Endothelial cell (in vitro differentiated cells): ENCODE measurements around the gene HMGN2. TPM values are rescaled to one million over a fixed set of nuclear protein-coding genes. Genes with fewer than 3 reads are reported as not detected.

Experiments used
- DNase-seq: peaks from one replicate; pipeline ENCODE4 v3.0.0; 2021; ENCODE audit warnings: low spot score
- H3K27ac Mint-ChIP-seq: one replicate; pipeline ENCODE4 v1.8.0; 2021; ENCODE audit warnings: mixed read lengths, inconsistent platforms; ENCODE audit not compliant: unreplicated experiment
- H3K27me3 Mint-ChIP-seq: one replicate; pipeline ENCODE4 v1.8.0; 2021; ENCODE audit warnings: mild to moderate bottlenecking, moderate library complexity, mixed read lengths, inconsistent platforms; ENCODE audit not compliant: unreplicated experiment
- H3K36me3 Mint-ChIP-seq: one replicate; pipeline ENCODE4 v1.8.0; 2021; ENCODE audit warnings: mild to moderate bottlenecking, low read depth, mixed read lengths, inconsistent platforms; ENCODE audit not compliant: unreplicated experiment
- H3K4me1 Mint-ChIP-seq: one replicate; pipeline ENCODE4 v1.8.0; 2021; ENCODE audit warnings: mild to moderate bottlenecking, mixed read lengths, inconsistent platforms; ENCODE audit not compliant: unreplicated experiment
- H3K4me3 Mint-ChIP-seq: one replicate; pipeline ENCODE4 v1.8.0; 2021; ENCODE audit warnings: mild to moderate bottlenecking, mixed read lengths, inconsistent platforms; ENCODE audit not compliant: unreplicated experiment
- H3K9me3 Mint-ChIP-seq: one replicate; pipeline ENCODE4 v1.8.0; 2021; ENCODE audit warnings: mixed read lengths, inconsistent platforms; ENCODE audit not compliant: unreplicated experiment
- total RNA-seq: library from RNA; stranded (reverse); fragmentation: NEBNext Ultra II Directional; extraction: Animal tissue kit (Norgen Biotek cat#: 25700); gene quantifications from one replicate; pipeline ENCODE4 v1.2.1, GENCODE V29; 2021; ENCODE audit not compliant: unreplicated experiment
- TF ChIP-seq, protein P1 (sequence below): fragments of 200-600 bp; sonication (generic); IDR thresholded peaks from one replicate; pipeline ENCODE4 v1.5.0; 2021; ENCODE audit warnings: antibody characterized with exemption; ENCODE audit not compliant: unreplicated experiment

HMGN2 gene
- total RNA-seq, 1 donor from 2014 or later, result 171 TPM

DNA sequence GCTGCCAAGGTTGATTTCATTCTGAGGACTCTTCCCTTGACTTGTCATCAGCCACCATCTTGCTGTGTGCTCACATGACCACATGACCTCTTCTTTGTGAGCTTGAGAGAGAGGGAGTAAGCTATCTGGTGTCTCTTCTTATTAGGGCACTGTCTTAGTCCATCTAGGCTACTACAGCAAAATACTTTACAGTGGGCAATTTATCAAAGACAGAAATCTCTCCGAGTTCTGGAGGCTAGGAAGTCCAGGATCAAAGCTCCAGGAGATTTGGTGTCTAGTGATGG lies 45.5 kb downstream of the HMGN2 start:
- TF ChIP-seq, protein P1, sequence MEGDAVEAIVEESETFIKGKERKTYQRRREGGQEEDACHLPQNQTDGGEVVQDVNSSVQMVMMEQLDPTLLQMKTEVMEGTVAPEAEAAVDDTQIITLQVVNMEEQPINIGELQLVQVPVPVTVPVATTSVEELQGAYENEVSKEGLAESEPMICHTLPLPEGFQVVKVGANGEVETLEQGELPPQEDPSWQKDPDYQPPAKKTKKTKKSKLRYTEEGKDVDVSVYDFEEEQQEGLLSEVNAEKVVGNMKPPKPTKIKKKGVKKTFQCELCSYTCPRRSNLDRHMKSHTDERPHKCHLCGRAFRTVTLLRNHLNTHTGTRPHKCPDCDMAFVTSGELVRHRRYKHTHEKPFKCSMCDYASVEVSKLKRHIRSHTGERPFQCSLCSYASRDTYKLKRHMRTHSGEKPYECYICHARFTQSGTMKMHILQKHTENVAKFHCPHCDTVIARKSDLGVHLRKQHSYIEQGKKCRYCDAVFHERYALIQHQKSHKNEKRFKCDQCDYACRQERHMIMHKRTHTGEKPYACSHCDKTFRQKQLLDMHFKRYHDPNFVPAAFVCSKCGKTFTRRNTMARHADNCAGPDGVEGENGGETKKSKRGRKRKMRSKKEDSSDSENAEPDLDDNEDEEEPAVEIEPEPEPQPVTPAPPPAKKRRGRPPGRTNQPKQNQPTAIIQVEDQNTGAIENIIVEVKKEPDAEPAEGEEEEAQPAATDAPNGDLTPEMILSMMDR, result no peak
- Mint-ChIP-seq H3K9me3 (no peaks in the 10 kb centered on the region), H3K36me3 (no peaks in the 10 kb centered on the region), H3K4me3 (no peak overlapping the region), H3K27me3 (no peaks in the 10 kb centered on the region), H3K27ac (no peak overlapping the region), H3K4me1 (no peaks in the 10 kb centered on the region)
- DNase-seq, result no peak

DNA sequence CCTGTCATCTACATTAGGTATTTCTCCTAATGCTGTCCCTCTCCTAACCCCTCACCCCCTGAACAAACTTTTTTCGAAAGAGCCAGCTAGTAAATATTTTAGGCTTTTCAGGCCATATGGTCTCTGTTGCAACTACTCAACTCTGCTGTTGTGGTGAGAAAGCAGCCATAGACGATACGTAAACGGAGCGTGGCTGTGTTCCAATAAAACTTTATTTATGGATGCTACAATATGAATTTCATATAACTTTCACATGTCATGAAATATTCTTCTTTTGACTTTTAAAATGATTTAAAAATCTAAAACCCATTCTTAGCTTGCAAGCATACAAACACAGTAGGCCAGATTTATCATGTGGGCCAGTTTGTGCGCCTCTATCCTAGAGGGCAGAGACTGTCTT lies 46.1 kb downstream of the HMGN2 start:
- TF ChIP-seq, protein P1, result no peak
- Mint-ChIP-seq H3K9me3 (no peaks in the 10 kb centered on the region), H3K36me3 (no peaks in the 10 kb centered on the region), H3K27ac (no peak overlapping the region), H3K4me1 (no peaks in the 10 kb centered on the region), H3K27me3 (no peaks in the 10 kb centered on the region), H3K4me3 (no peak overlapping the region)
- no peak for DNase-seq

DNA sequence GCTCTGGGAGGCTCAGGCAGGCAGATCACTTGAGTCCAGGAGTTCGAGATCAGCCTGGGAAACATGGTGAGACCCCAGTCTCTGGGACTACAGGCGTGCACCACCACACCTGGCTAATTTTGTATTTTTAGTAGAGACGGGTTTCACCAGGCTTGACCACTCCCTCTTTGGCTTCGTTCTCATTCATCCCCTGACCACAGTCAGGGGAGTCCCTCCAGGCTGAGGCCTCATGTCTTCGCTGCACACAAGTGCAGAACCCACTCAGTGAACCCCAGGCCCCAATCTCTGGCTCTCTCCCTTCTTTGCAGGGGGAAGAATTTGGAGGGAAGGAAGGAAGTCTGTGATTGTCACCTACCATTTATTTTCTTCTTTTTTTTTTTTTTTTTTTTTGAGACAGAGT lies 48.1 kb downstream of the HMGN2 start:
- Mint-ChIP-seq H3K9me3 (no peaks in the 10 kb centered on the region), H3K4me1 (no peaks in the 10 kb centered on the region), H3K27me3 (peaks cover 4% of the 10 kb centered on the region), H3K27ac (no peak overlapping the region), H3K36me3 (no peaks in the 10 kb centered on the region), H3K4me3 (no peak overlapping the region)
- TF ChIP-seq, protein P1, result no peak
- no peak for DNase-seq

DNA sequence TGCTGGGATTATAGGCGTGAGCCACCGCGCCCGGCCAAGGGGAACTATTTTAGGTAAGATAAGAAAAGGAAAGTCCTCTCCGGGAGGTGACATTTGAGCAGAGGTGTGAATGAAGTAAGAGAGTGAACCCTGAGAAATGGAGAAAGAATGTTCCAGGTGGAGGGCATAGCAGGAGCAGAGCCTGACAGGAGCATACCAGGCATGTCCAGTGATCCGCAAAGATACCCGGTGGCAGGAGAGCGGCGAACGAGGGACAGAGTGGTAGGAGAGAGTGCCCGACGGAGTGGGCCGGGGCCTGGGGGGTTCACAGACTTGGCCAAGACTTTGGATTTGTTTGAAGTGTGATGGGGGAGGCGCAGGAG lies 49.4 kb downstream of the HMGN2 start:
- no peaks in the 10 kb centered on the region for H3K4me1 Mint-ChIP-seq
- H3K36me3 Mint-ChIP-seq, result no peaks in the 10 kb centered on the region
- H3K4me3 Mint-ChIP-seq, result no peak overlapping the region
- no peaks in the 10 kb centered on the region for H3K9me3 Mint-ChIP-seq
- TF ChIP-seq, protein P1, result no peak
- no peak overlapping the region for H3K27ac Mint-ChIP-seq
- peaks cover 4% of the 10 kb centered on the region for H3K27me3 Mint-ChIP-seq
- no peak for DNase-seq

DNA sequence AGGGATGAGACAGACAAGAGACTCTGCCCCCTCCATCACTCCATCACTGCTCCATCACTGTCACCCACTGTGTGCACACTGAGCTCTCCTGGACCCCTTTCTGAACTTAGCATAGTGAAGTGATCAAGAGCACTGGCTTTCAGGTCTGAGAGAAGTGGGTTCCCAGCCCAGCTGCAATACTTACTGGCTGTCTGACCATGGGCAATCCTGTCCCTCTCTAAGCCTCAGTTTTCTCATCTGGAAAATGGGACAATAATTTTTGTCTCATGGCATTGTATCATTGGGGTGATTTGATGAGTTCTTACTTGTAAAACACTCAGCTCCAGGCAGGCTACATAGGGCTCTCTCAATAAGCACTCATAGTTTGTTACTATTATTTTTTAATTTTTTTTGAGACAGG lies 49.8 kb downstream of the HMGN2 start:
- H3K27me3 Mint-ChIP-seq, result peaks cover 4% of the 10 kb centered on the region
- DNase-seq, result no peak
- no peaks in the 10 kb centered on the region for H3K4me1 Mint-ChIP-seq
- H3K9me3 Mint-ChIP-seq, result no peaks in the 10 kb centered on the region
- H3K36me3 Mint-ChIP-seq, result no peaks in the 10 kb centered on the region
- TF ChIP-seq, protein P1, result no peak
- H3K27ac Mint-ChIP-seq, result no peak overlapping the region
- H3K4me3 Mint-ChIP-seq, result no peak overlapping the region
